ENCODE measurements around the gene ZBTB16. TPM values are rescaled to one million over a fixed set of nuclear protein-coding genes. Genes with fewer than 3 reads are reported as not detected.

Gene ZBTB16
- total RNA-seq, 1 experiment from 2014 or later = 0.44 TPM

DNA sequence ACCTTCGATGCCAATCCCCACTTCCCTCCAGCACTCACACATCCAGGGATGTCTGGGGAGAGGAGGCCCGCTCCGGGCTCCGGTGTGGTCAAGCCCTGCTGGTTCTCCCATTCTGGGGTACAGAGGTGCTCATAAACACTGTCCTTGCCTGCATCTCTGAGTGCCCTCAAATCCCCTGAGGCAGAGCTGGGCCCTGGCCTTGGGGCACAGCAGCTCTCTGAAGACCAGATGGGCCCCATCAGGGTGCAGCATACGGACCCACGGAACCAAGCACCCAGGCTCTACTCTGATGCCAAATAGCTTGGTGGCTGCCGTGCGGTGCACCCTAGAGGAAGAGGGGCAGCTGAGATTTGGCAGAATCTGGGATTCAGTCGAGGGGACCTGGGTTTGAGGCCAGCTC, 201.0 kb downstream of the ZBTB16 start:
- H3K27ac ChIP-seq = no peak overlapping the region
- H3K36me3 ChIP-seq (ENCODE audit: low read depth) = no peaks in the 10 kb centered on the region
- POLR2A ChIA-PET (ENCODE audit: unreplicated experiment) = no interaction called here
- intact Hi-C loops (cut with micrococcal nuclease; ENCODE audit: unreplicated experiment) = loop anchor here (2.0 to 10.0 kb wide), 2 partner anchors 454 to 726 kb away; no protein-coding TSS in a partner anchor
- H3K9me3 ChIP-seq (ENCODE audit: insufficient read depth, low read depth) = no peaks in the 10 kb centered on the region
- H3K4me3 ChIP-seq = no peak overlapping the region
- no TSS peak for BruUV-seq (replicated peaks)
- H3K79me2 ChIP-seq (ENCODE audit: low read depth) = no peaks in the 10 kb centered on the region
- no peaks in the 10 kb centered on the region for H3K4me1 ChIP-seq (replicated peaks; ENCODE audit: insufficient read depth)
- peaks cover 5% of the 10 kb centered on the region; the same call in 1 of the 2 replicates for H4K20me1 ChIP-seq (ENCODE audit: insufficient read depth)
- no peak for DNase-seq
- no peak overlapping the region for H3K4me2 ChIP-seq
- CTCF ChIA-PET = no interaction called here
- no peak for TF ChIP-seq EZH2 (IDR thresholded peaks at IDR 0.05; ENCODE audit: low read depth)
- TF ChIP-seq, protein P1, sequence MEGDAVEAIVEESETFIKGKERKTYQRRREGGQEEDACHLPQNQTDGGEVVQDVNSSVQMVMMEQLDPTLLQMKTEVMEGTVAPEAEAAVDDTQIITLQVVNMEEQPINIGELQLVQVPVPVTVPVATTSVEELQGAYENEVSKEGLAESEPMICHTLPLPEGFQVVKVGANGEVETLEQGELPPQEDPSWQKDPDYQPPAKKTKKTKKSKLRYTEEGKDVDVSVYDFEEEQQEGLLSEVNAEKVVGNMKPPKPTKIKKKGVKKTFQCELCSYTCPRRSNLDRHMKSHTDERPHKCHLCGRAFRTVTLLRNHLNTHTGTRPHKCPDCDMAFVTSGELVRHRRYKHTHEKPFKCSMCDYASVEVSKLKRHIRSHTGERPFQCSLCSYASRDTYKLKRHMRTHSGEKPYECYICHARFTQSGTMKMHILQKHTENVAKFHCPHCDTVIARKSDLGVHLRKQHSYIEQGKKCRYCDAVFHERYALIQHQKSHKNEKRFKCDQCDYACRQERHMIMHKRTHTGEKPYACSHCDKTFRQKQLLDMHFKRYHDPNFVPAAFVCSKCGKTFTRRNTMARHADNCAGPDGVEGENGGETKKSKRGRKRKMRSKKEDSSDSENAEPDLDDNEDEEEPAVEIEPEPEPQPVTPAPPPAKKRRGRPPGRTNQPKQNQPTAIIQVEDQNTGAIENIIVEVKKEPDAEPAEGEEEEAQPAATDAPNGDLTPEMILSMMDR (conservative IDR thresholded peaks at IDR 0.05) = no peak
- no peaks in the 10 kb centered on the region for H3F3A ChIP-seq (ENCODE audit: insufficient read depth, low read depth)
- no peaks in the 10 kb centered on the region for H3K9me2 ChIP-seq (ENCODE audit: insufficient read depth)
- no peak overlapping the region for H2AFZ ChIP-seq
- H3K27me3 ChIP-seq (ENCODE audit: insufficient read depth, low read depth) = peaks cover 97% of the 10 kb centered on the region

DNA sequence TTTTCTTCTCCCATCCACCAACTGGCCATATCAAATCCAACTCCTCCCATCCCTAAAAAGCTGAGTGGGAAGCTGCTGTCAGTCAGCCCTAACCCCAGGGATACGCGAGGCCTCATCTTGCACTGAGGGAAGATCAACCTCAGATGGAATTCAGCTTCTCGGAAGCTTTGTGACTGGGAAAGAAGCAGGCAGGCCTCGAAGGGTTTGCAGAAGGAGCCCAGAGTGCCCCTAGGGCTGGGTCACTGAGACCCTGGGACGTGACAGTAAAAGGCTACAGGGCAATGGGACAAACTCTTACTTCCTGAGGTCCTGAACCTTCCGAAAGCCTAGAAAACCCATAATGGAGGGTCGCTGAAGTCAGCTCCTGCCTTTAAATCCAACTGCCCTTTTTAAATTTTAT, 202.3 kb downstream of the ZBTB16 start:
- no peaks in the 10 kb centered on the region for H3K4me1 ChIP-seq (replicated peaks; ENCODE audit: insufficient read depth)
- H2AFZ ChIP-seq = no peak overlapping the region
- H3K79me2 ChIP-seq (ENCODE audit: low read depth) = no peaks in the 10 kb centered on the region
- DNase-seq = no peak
- no peak overlapping the region for H3K4me3 ChIP-seq
- ChIA-PET CTCF (no interaction called here), POLR2A (ENCODE audit: unreplicated experiment) (no interaction called here)
- H3K9me3 ChIP-seq (ENCODE audit: insufficient read depth, low read depth) = no peaks in the 10 kb centered on the region
- no peak overlapping the region for H3K4me2 ChIP-seq
- TF ChIP-seq EZH2 (IDR thresholded peaks at IDR 0.05; ENCODE audit: low read depth) = no peak
- TF ChIP-seq, protein P1 (conservative IDR thresholded peaks at IDR 0.05) = no peak
- H4K20me1 ChIP-seq (ENCODE audit: insufficient read depth) = peaks cover 5% of the 10 kb centered on the region; the same call in 1 of the 2 replicates
- BruUV-seq (replicated peaks) = no TSS peak
- no peaks in the 10 kb centered on the region for H3F3A ChIP-seq (ENCODE audit: insufficient read depth, low read depth)
- H3K9me2 ChIP-seq (ENCODE audit: insufficient read depth) = no peaks in the 10 kb centered on the region
- H3K36me3 ChIP-seq (ENCODE audit: low read depth) = no peaks in the 10 kb centered on the region
- no peak overlapping the region for H3K27ac ChIP-seq
- H3K27me3 ChIP-seq (ENCODE audit: insufficient read depth, low read depth) = peaks cover 91% of the 10 kb centered on the region
- intact Hi-C loops (cut with micrococcal nuclease; ENCODE audit: unreplicated experiment) = loop anchor here (1.0 to 10.0 kb wide), 6 partner anchors 225 to 956 kb away; no protein-coding TSS in a partner anchor

DNA sequence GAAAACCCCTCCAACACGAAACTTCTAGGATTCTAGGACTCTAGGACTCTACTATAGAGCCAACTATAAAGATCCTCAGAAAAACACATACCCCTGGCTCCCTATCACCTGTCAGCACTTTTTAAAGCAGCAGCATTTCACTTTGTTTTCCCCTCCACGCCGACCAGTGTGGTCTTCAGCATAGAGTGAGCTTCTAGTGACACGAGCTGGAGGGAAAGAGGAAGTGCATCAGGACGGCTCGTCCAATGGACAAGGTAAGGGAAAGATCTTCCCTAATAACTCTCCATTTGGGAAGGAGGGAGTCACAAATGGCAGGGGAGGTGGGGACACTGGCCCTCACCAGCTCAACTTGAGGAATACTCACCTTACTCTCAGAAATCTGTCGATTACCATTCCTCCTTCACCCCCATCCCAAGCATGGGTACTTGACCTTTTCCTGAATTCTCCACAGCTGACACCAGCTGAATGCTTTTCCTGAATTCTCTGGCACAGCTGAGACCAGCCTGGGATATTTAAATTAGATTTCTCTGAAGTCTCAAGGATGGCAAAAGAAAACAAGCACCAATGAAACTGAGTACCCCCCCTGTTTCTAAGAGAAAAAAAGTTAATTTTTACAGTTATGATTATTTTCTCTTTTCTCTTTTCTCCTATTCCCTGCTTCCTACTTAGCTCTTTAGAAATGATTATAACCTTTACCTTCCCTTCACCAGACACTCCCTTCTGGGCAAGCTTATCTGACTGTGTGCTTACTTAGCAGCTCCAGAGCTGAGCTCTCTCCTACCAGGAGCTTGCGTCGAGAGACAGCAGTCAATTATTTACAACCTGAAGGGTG, 203.4 kb downstream of the ZBTB16 start:
- Histone ChIP-seq H2AFZ (no peak overlapping the region), H3K9me3 (ENCODE audit: insufficient read depth, low read depth) (no peaks in the 10 kb centered on the region), H3K27ac (no peak overlapping the region), H3K4me1 (replicated peaks; ENCODE audit: insufficient read depth) (no peaks in the 10 kb centered on the region), H4K20me1 (ENCODE audit: insufficient read depth) (peaks cover 5% of the 10 kb centered on the region; the same call in 1 of the 2 replicates), H3K9me2 (ENCODE audit: insufficient read depth) (no peaks in the 10 kb centered on the region), H3K27me3 (ENCODE audit: insufficient read depth, low read depth) (peaks cover 83% of the 10 kb centered on the region), H3K4me3 (no peak overlapping the region), H3F3A (ENCODE audit: insufficient read depth, low read depth) (no peaks in the 10 kb centered on the region), H3K4me2 (no peak overlapping the region), H3K79me2 (ENCODE audit: low read depth) (no peaks in the 10 kb centered on the region), H3K36me3 (ENCODE audit: low read depth) (no peaks in the 10 kb centered on the region)
- peak in 1 of 2 experiments; percentile 52 for DNase-seq
- CTCF ChIA-PET = interaction anchor here (1.8 kb wide), 1 partner anchor 367 kb away, joined by 5 read pairs; no protein-coding TSS in a partner anchor
- TF ChIP-seq, protein P1 (conservative IDR thresholded peaks at IDR 0.05) = peak; percentile 58
- TF ChIP-seq EZH2 (IDR thresholded peaks at IDR 0.05; ENCODE audit: low read depth) = no peak
- BruUV-seq (replicated peaks) = no TSS peak
- intact Hi-C loops (cut with micrococcal nuclease; ENCODE audit: unreplicated experiment) = loop anchor here (1.0 to 10.0 kb wide), 2 partner anchors 728 to 958 kb away; no protein-coding TSS in a partner anchor
- POLR2A ChIA-PET (ENCODE audit: unreplicated experiment) = no interaction called here
